Activated CD4-positive, alpha-beta T cell treated with anti-CD3 and anti-CD28 coated beads for 1 hour (primary cell): ENCODE data around the gene SRP54.
"Not testable (repeated sequence)": the region's sequence is repeated elsewhere in the genome, so short reads cannot be mapped to it uniquely, and the experiment has no call there.

Experiments used
- DNase-seq: peaks from one replicate; pipeline ENCODE4 v3.0.0-alpha.2; 2020

The SRP54 gene

GRCh38 chr14:35050652-35051051 lies 67.9 kb downstream of the SRP54 start:
- DNase-seq: no peak

DNA sequence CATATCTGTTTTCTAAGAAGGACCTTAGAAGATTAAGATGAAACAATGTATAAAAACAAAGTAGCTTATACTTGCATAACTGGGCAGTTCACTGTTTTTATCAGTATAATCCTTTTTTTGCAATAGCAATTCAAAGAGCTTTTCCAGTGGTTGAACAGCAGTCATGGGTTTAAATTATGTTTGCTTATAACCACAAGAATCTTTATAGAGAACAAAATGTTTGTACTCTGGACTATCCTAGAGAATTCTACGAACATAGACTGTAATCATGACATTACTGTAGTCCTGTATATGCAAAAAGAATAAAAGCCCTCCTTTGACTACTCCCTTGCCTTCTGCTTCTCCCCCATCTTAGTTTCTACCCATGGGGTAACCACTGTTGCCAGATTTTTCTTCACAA lies 69.0 kb downstream of the SRP54 start:
- no peak for DNase-seq

DNA sequence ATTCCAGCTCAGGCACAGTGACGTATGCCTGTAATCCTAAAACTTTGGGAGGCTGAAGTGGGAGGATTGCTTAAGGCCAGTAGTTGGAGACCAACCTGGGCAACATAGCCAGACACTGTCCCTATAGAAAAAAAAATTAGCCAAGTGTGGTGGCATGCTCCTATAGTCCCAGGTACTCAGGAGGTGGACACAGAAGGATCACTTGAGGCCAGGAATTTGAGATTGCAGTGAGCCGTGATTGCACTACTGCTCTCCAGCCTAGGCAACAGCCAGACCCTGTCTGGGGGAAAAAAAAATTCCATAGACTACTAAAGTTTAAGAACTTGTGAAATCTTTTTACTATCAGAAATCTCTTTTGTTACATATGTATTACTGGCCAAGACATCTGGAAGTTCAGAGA lies 69.8 kb downstream of the SRP54 start:
- no peak for DNase-seq

- DNase-seq: not testable (repeated sequence)
These were observed 78.5 kb downstream of the SRP54 start for GRCh38 chr14:35061113-35061791.

GRCh38 chr14:35065731-35066130 lies 82.9 kb downstream of the SRP54 start:
- DNase-seq: not testable (repeated sequence)

DNA sequence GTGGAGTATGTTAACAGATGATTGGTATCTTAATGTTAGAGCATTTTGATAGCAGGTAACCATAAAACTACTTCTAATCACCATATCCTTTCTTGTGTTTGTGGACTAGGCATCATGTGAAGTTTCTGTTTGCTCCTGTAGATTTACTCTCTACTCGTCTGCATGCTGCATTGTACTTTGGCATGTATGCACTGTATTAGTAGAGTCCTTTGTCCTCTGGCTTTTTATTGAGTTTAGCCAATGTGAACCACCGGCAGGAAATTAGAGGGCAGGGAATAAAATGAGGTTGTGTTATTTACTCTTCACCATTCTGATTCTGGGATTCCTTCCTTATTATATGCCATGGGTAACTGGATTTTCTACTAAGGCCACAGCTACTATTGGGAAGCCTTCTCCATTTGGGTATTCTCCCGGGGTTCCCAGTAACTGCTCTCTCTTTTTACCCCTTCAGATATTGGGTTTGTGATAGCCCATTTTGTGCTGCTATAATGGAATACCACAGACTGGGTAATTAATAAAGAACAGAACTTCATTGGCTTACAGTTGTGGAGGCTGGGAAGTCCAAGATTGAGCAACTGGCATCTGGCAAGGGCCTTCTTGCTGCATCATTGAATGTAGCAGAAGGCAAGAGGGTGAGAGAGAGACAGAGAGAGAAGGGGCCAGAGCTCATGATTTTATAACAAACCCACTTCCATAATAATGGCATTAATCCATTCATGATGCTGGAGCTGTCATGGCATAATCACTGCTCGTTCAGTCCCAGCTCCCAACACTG lies 85.6 kb downstream of the SRP54 start:
- no peak for DNase-seq

GRCh38 chr14:35072226-35072625 lies 89.4 kb downstream of the SRP54 start:
- no peak for DNase-seq

- no peak for DNase-seq
These were observed 90.7 kb downstream of the SRP54 start for GRCh38 chr14:35073486-35073885.

- no peak for DNase-seq
These were observed 95.3 kb downstream of the SRP54 start for GRCh38 chr14:35078082-35078481.
